Measurements from ENCODE around the gene LST1.

DNA sequence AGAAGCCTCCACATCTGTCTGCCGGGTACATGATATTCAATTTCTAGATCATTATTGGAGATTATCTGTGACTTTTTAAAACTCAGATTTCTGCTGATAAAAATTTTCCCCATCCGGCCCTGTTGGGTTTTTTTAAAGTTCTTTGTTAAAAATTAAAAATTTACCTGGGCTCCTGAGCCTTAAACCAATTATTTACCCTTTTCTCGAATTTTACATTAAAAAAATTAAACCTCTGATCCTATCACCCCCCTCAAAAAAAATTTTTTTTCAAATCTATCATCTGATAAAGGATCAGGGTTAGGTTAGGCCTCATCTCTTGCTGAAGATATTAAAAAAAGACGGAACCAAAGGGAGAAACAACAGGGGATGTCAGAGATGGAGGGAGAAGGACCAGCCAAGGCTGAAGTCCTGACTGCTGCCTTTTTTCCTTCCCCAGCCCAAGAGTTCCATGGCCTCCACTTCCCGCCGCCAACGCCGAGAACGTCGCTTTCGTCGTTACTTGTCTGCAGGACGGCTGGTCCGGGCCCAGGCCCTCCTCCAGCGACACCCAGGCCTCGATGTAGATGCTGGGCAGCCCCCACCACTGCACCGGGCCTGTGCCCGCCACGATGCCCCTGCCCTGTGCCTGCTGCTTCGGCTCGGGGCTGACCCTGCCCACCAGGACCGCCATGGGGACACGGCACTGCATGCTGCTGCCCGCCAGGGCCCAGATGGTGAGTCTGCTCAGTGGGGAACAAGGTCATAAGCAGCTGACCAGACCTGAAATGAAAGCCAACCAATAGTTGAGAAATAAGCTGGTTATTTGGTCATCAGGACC is 38.1 kb upstream of the LST1 start:
- peak; percentile 29 for TF ChIP-seq POLR2A (IDR thresholded peaks at IDR 0.05; ENCODE audit: low read length)
- TF ChIP-seq GATA1 (IDR thresholded peaks at IDR 0.05; ENCODE audit: low read depth, low read length) = no peak

All from erythroblast (primary cell).